ENCODE measurements around the gene MRPL54. TPM values are rescaled to one million over a fixed set of nuclear protein-coding genes. Genes with fewer than 3 reads are reported as not detected.

Gene MRPL54
- total RNA-seq, 2 experiments from 2014 or later: 66.6 to 88.7 TPM

DNA sequence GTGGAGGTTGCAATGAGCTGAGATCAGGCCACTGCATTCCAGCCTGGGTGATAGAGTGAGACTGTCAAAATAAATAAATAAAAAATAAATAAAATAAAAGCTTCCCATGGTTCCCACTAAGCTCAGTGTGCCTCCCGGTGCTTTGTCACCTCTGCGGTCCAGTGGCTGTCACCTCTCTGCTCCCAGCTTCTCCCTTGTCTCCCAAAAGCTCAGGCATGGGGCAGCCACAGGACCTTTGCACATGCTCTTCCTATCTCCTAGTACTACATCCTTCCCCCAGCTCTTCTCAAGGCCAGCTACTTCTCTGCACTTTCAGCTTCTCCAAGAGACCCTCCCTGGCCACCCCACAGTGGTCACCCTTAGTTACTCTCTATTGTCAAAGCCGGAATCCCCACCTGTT, 31.3 kb downstream of the MRPL54 start:
- H3K36me3 ChIP-seq (ENCODE audit: insufficient read depth, low read length): no peaks in the 10 kb centered on the region
- CTCF ChIA-PET (ENCODE audit: unreplicated experiment): no interaction called here

DNA sequence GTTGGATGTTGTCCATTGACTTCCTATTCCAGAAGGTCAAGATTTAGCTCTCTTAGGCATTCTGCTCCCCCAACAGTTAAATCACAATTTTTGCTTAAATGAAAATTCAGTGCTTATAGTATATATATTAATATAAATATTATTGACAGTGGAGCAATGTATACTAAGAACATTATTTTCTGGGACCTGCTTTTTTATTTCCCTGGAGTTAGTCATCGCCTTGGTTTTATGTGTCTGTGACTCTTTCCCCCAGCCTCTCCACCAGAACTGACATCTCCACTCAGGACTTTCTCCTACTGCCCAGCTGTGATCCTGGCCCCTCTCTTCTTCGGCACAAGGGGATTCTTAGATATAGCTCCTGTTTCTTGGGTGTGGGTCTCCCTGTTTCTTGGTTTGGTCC, 33.9 kb downstream of the MRPL54 start:
- Histone ChIP-seq H2AFZ (ENCODE audit: low read length) (no peak overlapping the region), H3K36me3 (ENCODE audit: insufficient read depth, low read length) (no peaks in the 10 kb centered on the region), H3K4me1 (ENCODE audit: insufficient read depth, low read length, poor library complexity, severe bottlenecking) (no peaks in the 10 kb centered on the region), H3K4me2 (ENCODE audit: low read length) (no peak overlapping the region), H3K9me2 (ENCODE audit: insufficient read depth, low read length) (no peaks in the 10 kb centered on the region), H3K27ac (ENCODE audit: low read depth, low read length, poor library complexity, severe bottlenecking) (no peak overlapping the region), H3K9me3 (ENCODE audit: low read length) (no peaks in the 10 kb centered on the region), H4K20me1 (ENCODE audit: insufficient read depth, low read length) (no peaks in the 10 kb centered on the region), H3K4me3 (ENCODE audit: low read depth, low read length, poor library complexity, severe bottlenecking) (no peak overlapping the region), H3K79me2 (ENCODE audit: insufficient read depth, low read depth, low read length) (no peaks in the 10 kb centered on the region)
- ChIA-PET CTCF (ENCODE audit: unreplicated experiment) (no interaction called here), POLR2A (no interaction called here)
- no peak for DNase-seq (ENCODE audit: low spot score)
- no TSS peak for BruUV-seq (replicated peaks)
- TF ChIP-seq, protein P1, sequence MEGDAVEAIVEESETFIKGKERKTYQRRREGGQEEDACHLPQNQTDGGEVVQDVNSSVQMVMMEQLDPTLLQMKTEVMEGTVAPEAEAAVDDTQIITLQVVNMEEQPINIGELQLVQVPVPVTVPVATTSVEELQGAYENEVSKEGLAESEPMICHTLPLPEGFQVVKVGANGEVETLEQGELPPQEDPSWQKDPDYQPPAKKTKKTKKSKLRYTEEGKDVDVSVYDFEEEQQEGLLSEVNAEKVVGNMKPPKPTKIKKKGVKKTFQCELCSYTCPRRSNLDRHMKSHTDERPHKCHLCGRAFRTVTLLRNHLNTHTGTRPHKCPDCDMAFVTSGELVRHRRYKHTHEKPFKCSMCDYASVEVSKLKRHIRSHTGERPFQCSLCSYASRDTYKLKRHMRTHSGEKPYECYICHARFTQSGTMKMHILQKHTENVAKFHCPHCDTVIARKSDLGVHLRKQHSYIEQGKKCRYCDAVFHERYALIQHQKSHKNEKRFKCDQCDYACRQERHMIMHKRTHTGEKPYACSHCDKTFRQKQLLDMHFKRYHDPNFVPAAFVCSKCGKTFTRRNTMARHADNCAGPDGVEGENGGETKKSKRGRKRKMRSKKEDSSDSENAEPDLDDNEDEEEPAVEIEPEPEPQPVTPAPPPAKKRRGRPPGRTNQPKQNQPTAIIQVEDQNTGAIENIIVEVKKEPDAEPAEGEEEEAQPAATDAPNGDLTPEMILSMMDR (conservative IDR thresholded peaks at IDR 0.05; ENCODE audit: low read length): no peak
- TF ChIP-seq EZH2phosphoT487 (IDR thresholded peaks at IDR 0.05; ENCODE audit: borderline replicate concordance, low read depth, low read length): no peak
- intact Hi-C loops (cut with micrococcal nuclease; ENCODE audit: unreplicated experiment): no loop called here

More for the DNA sequence above, 31.3 kb downstream of the MRPL54 start:
- no TSS peak for BruUV-seq (replicated peaks)
- no peak overlapping the region for H3K4me3 ChIP-seq (ENCODE audit: low read depth, low read length, poor library complexity, severe bottlenecking)
- intact Hi-C loops (cut with micrococcal nuclease; ENCODE audit: unreplicated experiment): no loop called here
- POLR2A ChIA-PET: interaction anchor here (1.2 kb wide), 1 partner anchor 31 kb away, joined by 3 read pairs; the partner anchor contains the start of gene MRPL54
- no peaks in the 10 kb centered on the region for H3K9me2 ChIP-seq (ENCODE audit: insufficient read depth, low read length)
- H3K4me2 ChIP-seq (ENCODE audit: low read length): no peak overlapping the region
- no peaks in the 10 kb centered on the region for H3K4me1 ChIP-seq (ENCODE audit: insufficient read depth, low read length, poor library complexity, severe bottlenecking)
- no peaks in the 10 kb centered on the region for H3K79me2 ChIP-seq (ENCODE audit: insufficient read depth, low read depth, low read length)
- no peaks in the 10 kb centered on the region for H4K20me1 ChIP-seq (ENCODE audit: insufficient read depth, low read length)
- H2AFZ ChIP-seq (ENCODE audit: low read length): no peak overlapping the region
- H3K9me3 ChIP-seq (ENCODE audit: low read length): no peaks in the 10 kb centered on the region
- TF ChIP-seq, protein P1 (conservative IDR thresholded peaks at IDR 0.05; ENCODE audit: low read length): no peak
- no peak for TF ChIP-seq EZH2phosphoT487 (IDR thresholded peaks at IDR 0.05; ENCODE audit: borderline replicate concordance, low read depth, low read length)
- DNase-seq (ENCODE audit: low spot score): no peak
- no peak overlapping the region for H3K27ac ChIP-seq (ENCODE audit: low read depth, low read length, poor library complexity, severe bottlenecking)

DNA sequence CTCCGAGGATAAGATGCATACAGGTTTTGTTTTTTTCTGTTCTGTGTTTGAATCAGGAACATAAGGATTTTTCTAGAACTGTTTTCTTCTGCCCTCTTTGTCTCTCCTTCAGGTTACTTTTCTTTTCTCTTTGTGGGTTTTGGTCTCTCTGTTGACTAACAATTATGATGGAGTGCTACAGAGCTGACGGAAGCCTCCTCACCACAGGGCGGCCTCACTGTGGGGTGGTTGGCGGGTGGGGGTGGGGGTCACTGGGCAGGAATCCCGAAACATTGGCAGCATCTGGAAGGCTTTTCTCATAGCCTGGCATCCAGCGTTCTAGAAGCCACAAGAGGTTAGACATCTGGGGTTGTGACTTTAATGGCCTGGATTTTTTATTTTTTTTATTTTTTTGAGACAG, 35.7 kb downstream of the MRPL54 start:
- H3K27ac ChIP-seq (ENCODE audit: low read depth, low read length, poor library complexity, severe bottlenecking): no peak overlapping the region
- H3K9me3 ChIP-seq (ENCODE audit: low read length): no peaks in the 10 kb centered on the region
- H3K36me3 ChIP-seq (ENCODE audit: insufficient read depth, low read length): no peaks in the 10 kb centered on the region
- TF ChIP-seq EZH2phosphoT487 (IDR thresholded peaks at IDR 0.05; ENCODE audit: borderline replicate concordance, low read depth, low read length): no peak
- TF ChIP-seq, protein P1 (conservative IDR thresholded peaks at IDR 0.05; ENCODE audit: low read length): no peak
- ChIA-PET CTCF (ENCODE audit: unreplicated experiment) (no interaction called here), POLR2A (no interaction called here)
- no peak overlapping the region for H2AFZ ChIP-seq (ENCODE audit: low read length)
- no peak overlapping the region for H3K4me3 ChIP-seq (ENCODE audit: low read depth, low read length, poor library complexity, severe bottlenecking)
- no peaks in the 10 kb centered on the region for H3K9me2 ChIP-seq (ENCODE audit: insufficient read depth, low read length)
- H4K20me1 ChIP-seq (ENCODE audit: insufficient read depth, low read length): no peaks in the 10 kb centered on the region
- no peak overlapping the region for H3K4me2 ChIP-seq (ENCODE audit: low read length)
- H3K79me2 ChIP-seq (ENCODE audit: insufficient read depth, low read depth, low read length): no peaks in the 10 kb centered on the region
- no peaks in the 10 kb centered on the region for H3K4me1 ChIP-seq (ENCODE audit: insufficient read depth, low read length, poor library complexity, severe bottlenecking)
- DNase-seq (ENCODE audit: low spot score): no peak
- no TSS peak for BruUV-seq (replicated peaks)
- intact Hi-C loops (cut with micrococcal nuclease; ENCODE audit: unreplicated experiment): no loop called here
